ENCODE results near the gene ERBB2.
A peak's percentile ranks its signal among the peaks of the same experiment; 100 is the strongest.

ERBB2 gene

GRCh38 chr17:39699818-39700147 lies at the start of gene ERBB2:
Gene ERBB2, plus strand, starts transcription at chr17:39700064. Its CDS starts 175 bp downstream, at chr17:39700239.
- DNase-seq: no peak

GRCh38 chr17:39650121-39650579 lies 49.7 kb upstream of the ERBB2 start:
- DNase-seq: no peak

- DNase-seq: no peak
Measured at GRCh38 chr17:39651923-39652586, 47.8 kb upstream of the ERBB2 start.

DNA sequence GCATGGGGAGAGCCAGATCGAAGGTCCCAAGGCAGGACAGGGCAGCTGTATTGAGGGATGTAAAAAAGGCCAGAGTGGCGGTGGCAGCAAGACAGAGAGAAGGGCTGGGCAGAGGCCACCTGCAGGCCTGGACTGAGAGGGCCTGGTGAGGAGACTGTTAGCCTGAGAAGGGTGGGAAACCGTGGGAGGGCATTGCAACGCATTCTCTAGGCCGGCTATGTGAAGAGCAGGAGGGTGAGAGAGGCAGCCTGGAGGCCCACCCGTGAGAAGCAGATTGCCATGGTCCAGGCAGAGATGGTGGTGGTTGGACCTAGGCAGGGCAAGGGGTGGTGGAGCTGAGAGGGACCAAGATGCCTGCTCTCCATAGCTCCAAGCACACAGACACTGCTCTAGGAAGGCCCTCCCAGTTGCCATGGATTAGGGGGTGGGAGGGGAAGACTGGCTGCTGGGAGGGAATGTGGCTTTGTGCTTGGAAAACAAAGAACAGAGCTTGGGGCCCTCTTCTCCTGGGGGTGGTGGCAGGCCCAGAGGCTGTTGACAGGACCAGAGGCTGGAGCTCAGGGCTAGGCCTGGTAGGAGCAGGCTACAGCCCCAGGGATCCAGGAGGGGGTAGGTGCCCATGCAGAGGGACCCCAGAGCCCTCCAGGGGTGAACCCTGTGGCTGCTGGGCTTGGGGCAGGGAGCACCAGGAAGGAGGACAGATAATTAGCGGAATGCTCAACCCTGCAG lies 47.1 kb upstream of the ERBB2 start:
- no peak for DNase-seq

DNA sequence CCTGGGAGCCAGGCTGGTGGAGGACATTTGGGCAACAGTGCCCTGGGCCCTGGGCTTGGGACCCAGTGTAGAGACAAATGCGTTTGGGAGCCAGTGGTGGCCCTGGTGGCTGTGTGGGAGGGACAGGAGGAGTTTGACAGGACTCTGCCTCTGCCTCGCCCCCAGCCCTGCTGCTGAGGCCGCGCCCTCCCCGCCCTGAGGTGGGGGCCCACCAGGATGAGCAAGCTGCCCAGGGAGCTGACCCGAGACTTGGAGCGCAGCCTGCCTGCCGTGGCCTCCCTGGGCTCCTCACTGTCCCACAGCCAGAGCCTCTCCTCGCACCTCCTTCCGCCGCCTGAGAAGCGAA lies 46.6 kb upstream of the ERBB2 start:
- no peak for DNase-seq

DNA sequence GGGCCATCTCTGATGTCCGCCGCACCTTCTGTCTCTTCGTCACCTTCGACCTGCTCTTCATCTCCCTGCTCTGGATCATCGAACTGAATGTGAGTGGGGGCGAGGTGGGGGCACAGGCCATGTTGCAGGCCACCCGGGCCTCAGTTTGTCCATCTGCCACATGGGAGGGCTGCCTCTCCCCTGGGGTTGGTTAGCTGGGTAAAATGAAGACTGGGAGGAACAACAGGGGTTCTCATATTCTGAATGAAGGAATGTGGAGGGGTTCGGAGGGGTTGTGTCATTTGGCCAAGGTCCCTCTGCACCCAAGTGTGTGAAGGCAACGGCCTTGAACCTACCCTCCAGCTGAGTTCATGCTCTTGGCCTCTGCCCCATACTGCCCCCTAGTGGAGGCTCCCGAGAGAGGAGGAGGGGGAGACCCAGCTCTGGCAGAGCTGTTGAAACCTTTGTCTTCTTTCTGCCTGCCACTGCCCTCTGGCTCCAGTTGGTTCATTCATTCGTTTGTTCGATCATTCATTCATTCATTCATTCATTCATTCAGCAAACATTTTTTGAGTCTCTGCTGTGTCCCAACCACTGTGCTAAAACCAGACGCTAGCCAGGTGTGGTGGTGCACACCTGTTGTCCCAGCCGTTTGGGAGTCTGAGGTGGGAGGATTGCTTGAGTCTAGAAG lies 46.1 kb upstream of the ERBB2 start:
- DNase-seq: peak; percentile 65

GRCh38 chr17:39655105-39655504 lies 44.8 kb upstream of the ERBB2 start:
- DNase-seq: no peak

DNA sequence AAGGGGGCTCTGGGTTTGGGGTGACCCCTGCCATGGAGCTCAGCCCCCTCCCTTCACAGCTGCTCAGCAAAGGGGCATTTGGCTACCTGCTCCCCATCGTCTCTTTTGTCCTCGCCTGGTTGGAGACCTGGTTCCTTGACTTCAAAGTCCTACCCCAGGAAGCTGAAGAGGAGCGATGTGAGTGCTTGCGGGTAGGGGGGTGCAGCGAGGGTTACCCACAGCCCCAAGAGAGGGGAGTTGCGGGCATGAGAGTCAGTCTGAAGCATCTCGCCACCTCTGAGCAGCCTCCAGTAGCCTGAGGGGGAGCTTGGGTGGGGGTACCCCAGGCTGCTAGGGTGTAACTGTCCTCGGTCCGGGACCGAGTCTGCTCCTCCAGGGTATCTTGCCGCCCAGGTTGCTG lies 41.5 kb upstream of the ERBB2 start:
- no peak for DNase-seq

DNA sequence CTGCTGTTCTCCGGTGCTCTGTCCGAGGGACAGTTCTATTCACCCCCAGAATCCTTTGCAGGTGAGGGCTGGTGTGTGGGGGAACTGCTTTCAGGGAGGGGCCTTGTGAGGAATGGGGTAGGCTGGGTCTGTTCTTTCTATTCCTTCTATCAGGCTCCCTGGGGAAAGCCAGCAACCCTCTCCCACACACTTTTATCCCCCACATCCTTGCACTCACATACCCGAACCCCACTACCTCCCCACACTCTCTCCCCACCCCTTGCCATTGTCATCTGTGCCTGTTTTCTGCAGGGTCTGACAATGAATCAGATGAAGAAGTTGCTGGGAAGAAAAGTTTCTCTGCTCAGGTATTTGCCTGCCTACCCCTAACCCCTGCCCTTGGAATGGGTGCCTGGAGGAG lies 41.1 kb upstream of the ERBB2 start:
- no peak for DNase-seq

DNA sequence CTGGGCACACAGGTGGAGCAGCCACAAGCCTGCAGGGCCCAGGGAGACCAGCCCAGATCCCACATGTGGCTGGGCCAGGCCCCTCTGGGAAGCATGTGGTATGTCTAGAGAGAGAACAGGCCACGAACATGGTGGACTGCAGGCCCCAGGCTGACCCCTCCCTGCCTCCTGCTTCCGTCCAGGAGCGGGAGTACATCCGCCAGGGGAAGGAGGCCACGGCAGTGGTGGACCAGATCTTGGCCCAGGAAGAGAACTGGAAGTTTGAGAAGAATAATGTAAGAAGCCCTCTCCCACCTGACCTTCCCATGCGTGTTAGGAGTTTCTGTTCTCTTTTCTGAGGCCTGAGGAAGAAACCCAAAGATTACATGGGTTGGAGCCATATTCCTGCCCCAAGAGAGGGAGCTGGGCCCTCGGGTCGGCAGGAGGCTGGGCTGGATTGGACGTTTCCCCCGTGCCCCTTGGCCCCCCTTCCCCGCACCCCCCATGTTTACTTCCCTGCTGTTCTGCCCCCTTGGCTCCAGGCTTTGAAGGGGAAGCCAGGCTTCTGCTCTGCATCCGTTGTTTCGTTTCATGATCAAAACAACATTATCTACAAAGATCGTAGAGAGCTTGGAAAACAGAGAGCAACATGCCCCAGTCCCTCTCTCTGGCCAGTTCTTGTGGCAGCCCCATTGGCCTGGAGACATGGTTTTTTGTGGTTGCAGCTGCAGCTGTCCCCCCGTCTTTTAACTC lies 40.4 kb upstream of the ERBB2 start:
- no peak for DNase-seq

DNA sequence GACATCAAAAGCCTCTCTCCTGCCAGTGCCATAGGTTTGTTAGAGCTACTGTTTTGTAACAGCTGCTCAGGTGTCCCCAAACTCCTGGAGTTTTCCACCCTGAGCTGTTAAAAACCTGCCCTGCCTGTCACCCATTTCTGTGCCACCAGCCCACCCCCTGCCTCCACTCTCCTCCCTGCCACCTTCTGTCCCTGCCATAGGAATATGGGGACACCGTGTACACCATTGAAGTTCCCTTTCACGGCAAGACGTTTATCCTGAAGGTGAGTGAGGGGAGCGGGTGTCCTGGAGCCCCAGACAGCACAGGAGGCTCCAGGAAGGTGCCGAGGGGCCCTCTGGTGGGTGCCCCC lies 39.9 kb upstream of the ERBB2 start:
- no peak for DNase-seq

- DNase-seq: no peak
Measured at GRCh38 chr17:39660397-39661385, 39.2 kb upstream of the ERBB2 start.

DNA sequence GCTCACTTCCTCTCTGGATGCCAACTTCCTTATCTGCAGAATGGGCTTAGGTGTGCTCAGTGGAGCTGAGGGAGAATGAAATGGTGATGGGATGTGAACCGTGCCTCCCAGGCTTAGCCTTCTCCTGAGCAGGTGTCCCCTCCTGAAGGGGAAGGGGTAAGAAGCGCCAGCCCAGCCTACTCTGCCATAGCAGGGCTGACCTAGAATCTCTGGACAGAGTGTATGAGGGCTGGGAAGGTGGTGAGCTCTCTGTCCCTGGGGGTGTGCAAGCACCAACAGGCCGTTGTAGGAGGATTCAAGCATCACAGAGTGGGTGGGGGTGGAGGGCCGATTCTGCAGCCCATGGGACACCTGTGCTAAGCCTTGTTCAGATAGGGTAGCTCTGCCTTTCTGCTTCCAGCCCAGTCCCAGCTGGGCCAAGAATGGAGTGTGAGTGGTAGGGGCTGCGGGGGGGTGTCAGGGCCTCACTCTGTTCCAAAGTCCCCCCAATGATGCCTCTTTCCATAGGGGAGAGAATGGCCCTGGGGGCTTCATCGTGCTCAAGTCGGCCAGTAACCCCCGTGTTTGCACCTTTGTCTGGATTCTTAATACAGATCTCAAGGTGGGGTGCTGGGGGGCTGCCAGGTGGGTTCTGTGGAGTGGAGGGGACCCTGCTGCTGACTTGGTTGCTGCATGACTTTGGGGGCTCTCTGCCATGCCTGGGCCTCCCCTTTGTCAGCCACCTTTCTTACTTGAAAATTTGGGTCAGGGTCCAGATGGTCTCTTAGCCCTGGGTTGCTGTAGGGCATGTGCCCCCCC lies 37.9 kb upstream of the ERBB2 start:
- DNase-seq: no peak

DNA sequence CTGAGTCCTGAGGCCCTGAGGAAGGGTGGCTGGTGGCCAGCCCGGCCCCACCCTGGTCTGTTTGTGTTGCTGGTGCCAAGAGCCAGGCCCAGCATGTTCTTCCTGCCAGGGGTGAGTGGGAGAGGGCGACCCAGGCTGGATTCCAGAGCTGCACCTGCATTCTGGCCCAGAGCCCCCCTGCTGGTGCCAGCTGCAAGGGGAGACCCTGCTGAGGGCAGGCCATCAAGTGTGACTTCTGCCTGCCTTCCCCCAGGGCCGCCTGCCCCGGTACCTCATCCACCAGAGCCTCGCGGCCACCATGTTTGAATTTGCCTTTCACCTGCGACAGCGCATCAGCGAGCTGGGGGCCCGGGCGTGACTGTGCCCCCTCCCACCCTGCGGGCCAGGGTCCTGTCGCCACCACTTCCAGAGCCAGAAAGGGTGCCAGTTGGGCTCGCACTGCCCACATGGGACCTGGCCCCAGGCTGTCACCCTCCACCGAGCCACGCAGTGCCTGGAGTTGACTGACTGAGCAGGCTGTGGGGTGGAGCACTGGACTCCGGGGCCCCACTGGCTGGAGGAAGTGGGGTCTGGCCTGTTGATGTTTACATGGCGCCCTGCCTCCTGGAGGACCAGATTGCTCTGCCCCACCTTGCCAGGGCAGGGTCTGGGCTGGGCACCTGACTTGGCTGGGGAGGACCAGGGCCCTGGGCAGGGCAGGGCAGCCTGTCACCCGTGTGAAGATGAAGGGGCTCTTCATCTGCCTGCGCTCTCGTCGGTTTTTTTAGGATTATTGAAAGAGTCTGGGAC lies 37.1 kb upstream of the ERBB2 start:
- no peak for DNase-seq

GRCh38 chr17:39663340-39663687 lies 36.5 kb upstream of the ERBB2 start:
- DNase-seq: no peak

GRCh38 chr17:39663688-39664580 lies 35.9 kb upstream of the ERBB2 start:
- DNase-seq: no peak

GRCh38 chr17:39664581-39665561 lies 35.0 kb upstream of the ERBB2 start, which contains the start of gene TCAP:
Gene TCAP, plus strand, starts transcription at chr17:39665349. Its CDS starts 11 bp downstream, at chr17:39665360.
- DNase-seq: no peak

- no peak for DNase-seq
Measured at GRCh38 chr17:39665642-39666224, 34.1 kb upstream of the ERBB2 start.

Measured in CD4-positive, alpha-beta T cell treated with Interleukin-4 for 4 hours (primary cell).